Neuronal stem cell (in vitro differentiated cells): Measurements from ENCODE around the gene PARD3.

Source experiments
- DNase-seq: peaks from one replicate; pipeline ENCODE4 v3.0.0-alpha.2; 2013; ENCODE audit warnings: low spot score
- H2AFZ ChIP-seq: one replicate; pipeline ENCODE4 v1.6.1; 2013; ENCODE audit warnings: mild to moderate bottlenecking, low read length, inconsistent platforms
- H2AK5ac ChIP-seq: 2 replicates; pipeline ENCODE4 v1.6.1; 2013; ENCODE audit warnings: low read depth, mild to moderate bottlenecking, inconsistent platforms, low read length, moderate library complexity, mixed read lengths
- H2BK120ac ChIP-seq: 2 replicates; pipeline ENCODE4 v1.6.1; 2013; ENCODE audit warnings: low read depth, mild to moderate bottlenecking, inconsistent platforms, low read length, moderate library complexity, mixed read lengths
- H2BK12ac ChIP-seq: one replicate; pipeline ENCODE4 v1.6.1; 2013; ENCODE audit warnings: low read length, inconsistent platforms
- H2BK15ac ChIP-seq: 2 replicates; pipeline ENCODE4 v1.6.1; 2013; ENCODE audit warnings: mild to moderate bottlenecking, low read length, inconsistent platforms, mixed read lengths
- H2BK5ac ChIP-seq: one replicate; pipeline ENCODE4 v1.6.1; 2013; ENCODE audit warnings: inconsistent platforms, mild to moderate bottlenecking, low read length, moderate library complexity
- H3K14ac ChIP-seq: one replicate; pipeline ENCODE4 v1.6.1; 2013; ENCODE audit warnings: low read length, inconsistent platforms
- H3K18ac ChIP-seq: 2 replicates; pipeline ENCODE4 v1.6.1; 2013; ENCODE audit warnings: low read length, inconsistent platforms
- H3K23ac ChIP-seq: 2 replicates; pipeline ENCODE4 v1.6.1; 2013; ENCODE audit warnings: low read depth, mild to moderate bottlenecking, mixed read lengths, low read length, inconsistent platforms; ENCODE audit not compliant: poor library complexity
- H3K27ac ChIP-seq: replicated peaks from 3 replicates; pipeline ENCODE4 v1.5.1; 2013; ENCODE audit warnings: low read length, inconsistent platforms
- H3K27me3 ChIP-seq, 3 experiments: 2 replicates each; pipeline ENCODE4 v1.6.1; 2013; ENCODE audit warnings: low read length in 3 of 3, mild to moderate bottlenecking in 2 of 3, inconsistent platforms in 1 of 3, low read depth in 1 of 3, mixed read lengths in 1 of 3, moderate library complexity in 1 of 3; ENCODE audit not compliant: control insufficient read depth in 3 of 3, insufficient read depth in 3 of 3
- H3K36me3 ChIP-seq, 2 donors: replicated peaks in 1 of 2; 2 replicates each; pipeline ENCODE4 v1.6.1; 2013; ENCODE audit warnings: low read length in 2 of 2; ENCODE audit not compliant: control insufficient read depth in 2 of 2, insufficient read depth in 2 of 2
- H3K4ac ChIP-seq: 2 replicates; pipeline ENCODE4 v1.6.1; 2013; ENCODE audit warnings: inconsistent platforms, mild to moderate bottlenecking, low read length, moderate library complexity
- H3K4me1 ChIP-seq, 2 donors: 1 replicate in 1 of 2; 2 replicates in 1 of 2; pipeline ENCODE4 v1.6.1; 2013; ENCODE audit warnings: low read length in 2 of 2, low read depth in 1 of 2; ENCODE audit not compliant: control insufficient read depth in 2 of 2, insufficient read depth in 1 of 2
- H3K4me2 ChIP-seq: one replicate; pipeline ENCODE4 v1.6.1; 2013; ENCODE audit warnings: mild to moderate bottlenecking, low read length, inconsistent platforms; ENCODE audit not compliant: insufficient read depth, poor library complexity, severe bottlenecking
- H3K4me3 ChIP-seq, 2 donors: 2 replicates each; pipeline ENCODE4 v1.5.1; 2013; ENCODE audit warnings: low read length in 2 of 2, mild to moderate bottlenecking in 2 of 2, inconsistent platforms in 1 of 2, moderate library complexity in 1 of 2
- H3K79me1 ChIP-seq: one replicate; pipeline ENCODE4 v1.6.1; 2013; ENCODE audit warnings: low read depth, mild to moderate bottlenecking, inconsistent platforms, low read length, moderate library complexity
- H3K9ac ChIP-seq: one replicate; pipeline ENCODE4 v1.6.1; 2013; ENCODE audit warnings: mild to moderate bottlenecking, low read depth, low read length, inconsistent platforms; ENCODE audit not compliant: poor library complexity
- H3K9me3 ChIP-seq, 2 donors: replicated peaks in 1 of 2; 2 replicates each; pipeline versions ENCODE3 to v1.6.1; 2013; ENCODE audit warnings: low read length in 2 of 2, mild to moderate bottlenecking in 2 of 2, inconsistent platforms in 1 of 2, low read depth in 1 of 2, mixed read lengths in 1 of 2, moderate library complexity in 1 of 2; ENCODE audit not compliant: control insufficient read depth in 2 of 2, insufficient read depth in 1 of 2
- H4K8ac ChIP-seq: one replicate; pipeline ENCODE4 v1.6.1; 2013; ENCODE audit warnings: low read depth, mild to moderate bottlenecking, inconsistent platforms, low read length, moderate library complexity
- H4K91ac ChIP-seq: one replicate; pipeline ENCODE4 v1.6.1; 2013; ENCODE audit warnings: low read length, low read depth, mild to moderate bottlenecking, inconsistent platforms; ENCODE audit not compliant: poor library complexity
- WGBS, 2 donors: extraction: QIAGEN DNeasy Blood & Tissue Kit; methylation state at CpG; one replicate each; pipeline ENCODE4 v1.1.7; 2013; ENCODE audit warnings: missing lambda C conversion rate in 2 of 2, mixed read lengths in 1 of 2; ENCODE audit not compliant: insufficient read length in 2 of 2, insufficient replicate concordance in 1 of 2; ENCODE audit errors: extremely low coverage in 2 of 2; 5-methylcytosine and 5-hydroxymethylcytosine counted together

Gene PARD3

GRCh38 chr10:34549953-34550352 is 265.1 kb downstream of the PARD3 start:
- Histone ChIP-seq H3K79me1 (no peaks in the 10 kb centered on the region), H2BK5ac (no peak overlapping the region), H3K27me3 (no peaks in the 10 kb centered on the region), H3K4ac (no peak overlapping the region), H3K27ac (no peak overlapping the region), H3K9ac (no peak overlapping the region), H2BK15ac (no peak overlapping the region), H2AK5ac (no peak overlapping the region), H3K14ac (no peak overlapping the region), H3K4me3 (no peak overlapping the region), H3K4me2 (no peak overlapping the region), H4K91ac (no peak overlapping the region), H3K4me1 (peaks cover 0 to 7% of the 10 kb centered on the region in 2 donors), H2BK12ac (no peak overlapping the region), H4K8ac (no peak overlapping the region), H2BK120ac (no peak overlapping the region), H2AFZ (no peak overlapping the region), H3K9me3 (no peaks in the 10 kb centered on the region), H3K36me3 (no peaks in the 10 kb centered on the region), H3K23ac (no peak overlapping the region), H3K18ac (no peak overlapping the region)
- WGBS, 2 donors, result no CpG with 5 or more reads among the region's 9 CpGs
- DNase-seq, result no peak

- H3K9ac ChIP-seq, result no peak overlapping the region
- DNase-seq, result no peak
- H4K8ac ChIP-seq, result no peak overlapping the region
- H3K36me3 ChIP-seq, result no peaks in the 10 kb centered on the region
- no peak overlapping the region for H3K23ac ChIP-seq
- no peak overlapping the region for H2BK15ac ChIP-seq
- H3K4me3 ChIP-seq, result no peak overlapping the region
- no peaks in the 10 kb centered on the region for H3K9me3 ChIP-seq
- no peak overlapping the region for H3K4me2 ChIP-seq
- no peak overlapping the region for H3K27ac ChIP-seq
- no peak overlapping the region for H4K91ac ChIP-seq
- no peak overlapping the region for H2AFZ ChIP-seq
- H3K27me3 ChIP-seq, result no peaks in the 10 kb centered on the region
- peaks cover 0 to 7% of the 10 kb centered on the region in 2 donors for H3K4me1 ChIP-seq
- H3K4ac ChIP-seq, result no peak overlapping the region
- no CpG with 5 or more reads among the region's 3 CpGs for WGBS, 2 donors
- H2BK5ac ChIP-seq, result no peak overlapping the region
- H3K18ac ChIP-seq, result no peak overlapping the region
- no peak overlapping the region for H2BK120ac ChIP-seq
- no peak overlapping the region for H2BK12ac ChIP-seq
- no peak overlapping the region for H2AK5ac ChIP-seq
- no peak overlapping the region for H3K14ac ChIP-seq
- H3K79me1 ChIP-seq, result no peaks in the 10 kb centered on the region
Measured at GRCh38 chr10:34549001-34549400, 266.1 kb downstream of the PARD3 start.

- Histone ChIP-seq H3K23ac (no peak overlapping the region), H3K4me1 (peaks cover 0 to 7% of the 10 kb centered on the region in 2 donors), H2BK15ac (no peak overlapping the region), H3K4ac (no peak overlapping the region), H3K4me2 (no peak overlapping the region), H2AFZ (no peak overlapping the region), H2AK5ac (no peak overlapping the region), H2BK5ac (no peak overlapping the region), H3K18ac (no peak overlapping the region), H3K14ac (no peak overlapping the region), H3K4me3 (no peak overlapping the region), H3K36me3 (no peaks in the 10 kb centered on the region), H2BK12ac (no peak overlapping the region), H3K27ac (no peak overlapping the region), H4K91ac (no peak overlapping the region), H3K9ac (no peak overlapping the region), H4K8ac (no peak overlapping the region), H3K27me3 (no peaks in the 10 kb centered on the region), H2BK120ac (no peak overlapping the region), H3K9me3 (no peaks in the 10 kb centered on the region), H3K79me1 (no peaks in the 10 kb centered on the region)
- WGBS, 2 donors, result no CpG with 5 or more reads among the region's 4 CpGs
- no peak for DNase-seq
Measured at GRCh38 chr10:34548466-34548865, 266.6 kb downstream of the PARD3 start.

- no peak overlapping the region for H2AK5ac ChIP-seq
- H3K14ac ChIP-seq, result no peak overlapping the region
- no peak overlapping the region for H2BK15ac ChIP-seq
- no CpG with 5 or more reads among the region's 2 CpGs for WGBS, 2 donors
- no peaks in the 10 kb centered on the region for H3K36me3 ChIP-seq
- H3K9ac ChIP-seq, result no peak overlapping the region
- no peak overlapping the region for H3K27ac ChIP-seq
- H3K27me3 ChIP-seq, result no peaks in the 10 kb centered on the region
- no peak overlapping the region for H3K4me2 ChIP-seq
- H3K79me1 ChIP-seq, result no peaks in the 10 kb centered on the region
- H3K9me3 ChIP-seq, result no peaks in the 10 kb centered on the region
- no peak overlapping the region for H4K91ac ChIP-seq
- no peak overlapping the region for H2BK12ac ChIP-seq
- H2BK120ac ChIP-seq, result no peak overlapping the region
- no peak for DNase-seq
- H2BK5ac ChIP-seq, result no peak overlapping the region
- no peak overlapping the region for H2AFZ ChIP-seq
- no peak overlapping the region for H4K8ac ChIP-seq
- no peak overlapping the region for H3K23ac ChIP-seq
- H3K4me1 ChIP-seq, result peaks cover 0 to 7% of the 10 kb centered on the region in 2 donors
- no peak overlapping the region for H3K4ac ChIP-seq
- H3K18ac ChIP-seq, result no peak overlapping the region
- no peak overlapping the region for H3K4me3 ChIP-seq
Measured at GRCh38 chr10:34547695-34548094, 267.4 kb downstream of the PARD3 start.
